HEK293 (cell line): ENCODE results near the gene KDSR.

Source experiments
- CTCF ChIA-PET: fragments of 350-600 bp; formaldehyde crosslinking; extraction: SDS; loops from one replicate; lab custom pipeline; 2021; ENCODE audit warnings: antibody characterized with exemption; lab: Yijun Ruan, JAX
- POLR2A ChIA-PET: fragments of 300-600 bp; formaldehyde crosslinking; extraction: SDS; loops from one replicate; lab custom pipeline; 2020; ENCODE audit warnings: antibody characterized with exemption, inconsistent platforms; lab: Yijun Ruan, JAX
- H3K27ac ChIP-seq: fragments of 200-500 bp; sonication (Bioruptor generic); 2 replicates; pipeline ENCODE4 v1.5.1; 2014; ENCODE audit warnings: low read depth, low read length, control low read depth, inconsistent platforms; ENCODE audit errors: extremely low read depth
- H3K36me3 ChIP-seq, 2 experiments: fragments of 200-500 bp in 1 of 2; sonication (Bioruptor generic) in 1 of 2; 1 replicate in 1 of 2; 2 replicates in 1 of 2; pipeline ENCODE4 v1.5.1; 2014 to 2017; ENCODE audit warnings: inconsistent platforms in 2 of 2, low read length in 2 of 2; ENCODE audit not compliant: control insufficient read depth in 2 of 2, insufficient read depth in 1 of 2
- H3K4me1 ChIP-seq: fragments of 200-500 bp; sonication (Bioruptor generic); 2 replicates; pipeline ENCODE4 v1.5.1; 2014; ENCODE audit warnings: mild to moderate bottlenecking, low read length, inconsistent platforms; ENCODE audit not compliant: control insufficient read depth, insufficient read depth
- H3K4me3 ChIP-seq: 2 replicates; pipeline ENCODE4 v1.5.1; 2011; ENCODE audit warnings: low read depth, mild to moderate bottlenecking, control low read depth, low read length, moderate library complexity
- H3K9me3 ChIP-seq: fragments of 200-500 bp; sonication (Bioruptor generic); 2 replicates; pipeline ENCODE4 v1.5.1; 2014; ENCODE audit warnings: low read depth, low read length, inconsistent platforms; ENCODE audit not compliant: control insufficient read depth, insufficient read depth
- GFI1B ChIP-seq: fragments of 450-650 bp; formaldehyde crosslinking; IDR thresholded peaks from 2 replicates; pipeline ENCODE4 v1.5.1; 2016; ENCODE audit warnings: missing biosample characterization, missing genetic modification characterization
- HOXC10 ChIP-seq: sonication (generic); formaldehyde crosslinking; IDR thresholded peaks from 2 replicates; pipeline ENCODE4 v1.8.1; 2023; ENCODE audit warnings: mild to moderate bottlenecking, missing genetic modification reagents
- HOXD13 ChIP-seq: sonication (generic); formaldehyde crosslinking; IDR thresholded peaks from 2 replicates; pipeline ENCODE4 v1.8.0; 2022; ENCODE audit warnings: missing genetic modification reagents, borderline replicate concordance
- SP7 ChIP-seq: fragments of 450-650 bp; formaldehyde crosslinking; IDR thresholded peaks from 2 replicates; pipeline ENCODE4 v1.5.1; 2016; ENCODE audit warnings: missing biosample characterization, missing genetic modification characterization
- TRIM28 ChIP-seq: IDR thresholded peaks from 2 replicates; pipeline ENCODE4 v1.6.1; 2011; ENCODE audit warnings: low read length, control low read depth, borderline replicate concordance
- WT1 ChIP-seq: fragments of 450-650 bp; formaldehyde crosslinking; IDR thresholded peaks from 2 replicates; pipeline ENCODE4 v1.5.1; 2016; ENCODE audit warnings: missing biosample characterization, missing genetic modification characterization
- YY2 ChIP-seq: fragments of 450-650 bp; formaldehyde crosslinking; IDR thresholded peaks from 2 replicates; pipeline ENCODE4 v1.5.1; 2016; ENCODE audit warnings: missing biosample characterization, missing genetic modification characterization
- ZFP37 ChIP-seq: fragments of 450-650 bp; formaldehyde crosslinking; IDR thresholded peaks from 2 replicates; pipeline ENCODE4 v1.5.1; 2016; ENCODE audit warnings: missing biosample characterization, missing genetic modification characterization
- ZIC2 ChIP-seq: fragments of 450-650 bp; formaldehyde crosslinking; IDR thresholded peaks from 2 replicates; pipeline ENCODE4 v1.5.1; 2016; ENCODE audit warnings: missing biosample characterization, missing genetic modification characterization
- ZNF138 ChIP-seq: fragments of 450-650 bp; formaldehyde crosslinking; IDR thresholded peaks from 2 replicates; pipeline ENCODE4 v1.5.1; 2016; ENCODE audit warnings: missing biosample characterization, missing genetic modification characterization, borderline replicate concordance
- ZNF140 ChIP-seq: fragments of 450-650 bp; formaldehyde crosslinking; IDR thresholded peaks from 2 replicates; pipeline ENCODE4 v1.5.1; 2016; ENCODE audit warnings: missing biosample characterization, missing genetic modification characterization
- ZNF169 ChIP-seq: fragments of 450-650 bp; formaldehyde crosslinking; IDR thresholded peaks from 2 replicates; pipeline ENCODE4 v1.5.1; 2016; ENCODE audit warnings: missing biosample characterization, missing genetic modification characterization
- ZNF184 ChIP-seq: fragments of 450-650 bp; IDR thresholded peaks from 2 replicates; pipeline ENCODE4 v1.5.1; 2018; ENCODE audit warnings: missing biosample characterization, mild to moderate bottlenecking, missing genetic modification characterization
- ZNF221 ChIP-seq: fragments of 450-650 bp; formaldehyde crosslinking; IDR thresholded peaks from 2 replicates; pipeline ENCODE4 v1.5.1; 2017; ENCODE audit warnings: missing biosample characterization, missing genetic modification characterization, borderline replicate concordance
- ZNF335 ChIP-seq: fragments of 450-650 bp; formaldehyde crosslinking; conservative IDR thresholded peaks from 2 replicates; pipeline ENCODE4 v1.5.1; 2016; ENCODE audit warnings: missing biosample characterization, missing genetic modification characterization
- ZNF37A ChIP-seq: fragments of 450-650 bp; IDR thresholded peaks from 2 replicates; pipeline ENCODE4 v1.5.1; 2018; ENCODE audit warnings: missing biosample characterization, missing genetic modification characterization
- ZNF585B ChIP-seq: fragments of 450-650 bp; formaldehyde crosslinking; IDR thresholded peaks from 2 replicates; pipeline ENCODE4 v1.5.1; 2016; ENCODE audit warnings: missing biosample characterization, missing genetic modification characterization
- ZNF596 ChIP-seq: fragments of 450-650 bp; IDR thresholded peaks from 2 replicates; pipeline ENCODE4 v1.5.0; 2018; ENCODE audit warnings: missing biosample characterization, mild to moderate bottlenecking, missing genetic modification characterization, moderate library complexity
- ZNF837 ChIP-seq: fragments of 450-650 bp; formaldehyde crosslinking; IDR thresholded peaks from 2 replicates; pipeline ENCODE4 v1.5.1; 2016; ENCODE audit warnings: missing biosample characterization, missing genetic modification characterization
- TF ChIP-seq, protein P1 (sequence below): fragments of 450-650 bp; formaldehyde crosslinking; IDR thresholded peaks from 2 replicates; pipeline ENCODE4 v1.5.1; 2017; ENCODE audit warnings: missing biosample characterization, missing genetic modification characterization
- TF ChIP-seq, protein P2 (sequence below): fragments of 450-650 bp; formaldehyde crosslinking; IDR thresholded peaks from 2 replicates; pipeline ENCODE4 v1.5.1; 2016; ENCODE audit warnings: missing biosample characterization, missing genetic modification characterization
- TF ChIP-seq, protein P3 (sequence below): fragments of 450-650 bp; formaldehyde crosslinking; IDR thresholded peaks from 2 replicates; pipeline ENCODE4; 2016; ENCODE audit warnings: missing biosample characterization, missing genetic modification characterization
- TF ChIP-seq, protein P4 (sequence below): fragments of 450-650 bp; formaldehyde crosslinking; IDR thresholded peaks from 2 replicates; pipeline ENCODE4 v1.5.1; 2016; ENCODE audit warnings: missing biosample characterization, missing genetic modification characterization

Gene KDSR

DNA sequence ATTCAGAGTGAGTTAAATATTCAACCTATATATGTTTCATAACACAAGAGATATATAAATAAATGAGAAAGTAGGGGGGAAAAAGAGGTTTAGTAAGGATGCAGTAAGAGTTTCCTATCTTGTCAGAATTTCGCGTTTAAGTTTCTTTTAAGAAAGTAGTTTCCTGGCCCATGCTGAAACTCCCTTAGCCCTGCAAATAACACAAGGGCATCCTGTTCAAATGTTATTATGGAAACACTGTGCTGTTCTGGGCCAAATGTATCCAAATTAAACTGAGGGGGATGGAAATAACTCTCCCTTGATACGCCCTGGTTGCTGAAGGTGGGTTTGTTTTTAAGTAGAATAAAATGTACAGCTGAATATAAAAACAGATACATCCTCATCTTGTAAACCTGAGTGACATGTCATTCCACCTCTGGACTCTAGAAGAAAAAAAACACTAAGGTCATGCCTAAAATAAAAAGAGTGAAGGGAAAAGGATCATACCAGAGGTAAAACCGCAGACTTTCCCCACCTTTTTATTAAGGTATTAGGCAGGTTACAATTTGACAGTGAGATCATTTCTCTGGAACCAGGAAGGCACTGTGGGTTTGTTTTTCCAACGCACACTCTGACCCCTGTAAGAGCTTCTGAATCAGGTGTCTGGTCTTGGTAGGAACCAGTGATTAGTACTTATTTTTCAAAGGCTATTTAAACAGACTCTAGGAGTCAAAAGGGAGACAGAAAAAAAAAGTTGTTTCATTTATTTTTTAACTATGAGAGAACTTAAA, 64.2 kb downstream of the KDSR start:
- Histone ChIP-seq H3K4me1 (peaks cover 14% of the 10 kb centered on the region), H3K36me3 (no peaks in the 10 kb centered on the region), H3K27ac (no peak overlapping the region), H3K9me3 (no peaks in the 10 kb centered on the region), H3K4me3 (no peak overlapping the region)
- ChIA-PET POLR2A (no interaction called here), CTCF (interaction anchor here (0.7 to 1.1 kb wide), 2 partner anchors 20 to 41 kb away, joined by 3 read pairs; no protein-coding TSS in a partner anchor)
- TF ChIP-seq SP7 (tag by site-specific recombination) (peak; percentile 46), ZNF221 (tag by site-specific recombination) (no peak), GFI1B (tag by site-specific recombination) (no peak), ZNF585B (no peak), ZNF140 (tag by site-specific recombination) (no peak), YY2 (tag by site-specific recombination) (no peak)
- TF ChIP-seq, protein P1, sequence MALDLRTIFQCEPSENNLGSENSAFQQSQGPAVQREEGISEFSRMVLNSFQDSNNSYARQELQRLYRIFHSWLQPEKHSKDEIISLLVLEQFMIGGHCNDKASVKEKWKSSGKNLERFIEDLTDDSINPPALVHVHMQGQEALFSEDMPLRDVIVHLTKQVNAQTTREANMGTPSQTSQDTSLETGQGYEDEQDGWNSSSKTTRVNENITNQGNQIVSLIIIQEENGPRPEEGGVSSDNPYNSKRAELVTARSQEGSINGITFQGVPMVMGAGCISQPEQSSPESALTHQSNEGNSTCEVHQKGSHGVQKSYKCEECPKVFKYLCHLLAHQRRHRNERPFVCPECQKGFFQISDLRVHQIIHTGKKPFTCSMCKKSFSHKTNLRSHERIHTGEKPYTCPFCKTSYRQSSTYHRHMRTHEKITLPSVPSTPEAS (tag by site-specific recombination), result no peak

DNA sequence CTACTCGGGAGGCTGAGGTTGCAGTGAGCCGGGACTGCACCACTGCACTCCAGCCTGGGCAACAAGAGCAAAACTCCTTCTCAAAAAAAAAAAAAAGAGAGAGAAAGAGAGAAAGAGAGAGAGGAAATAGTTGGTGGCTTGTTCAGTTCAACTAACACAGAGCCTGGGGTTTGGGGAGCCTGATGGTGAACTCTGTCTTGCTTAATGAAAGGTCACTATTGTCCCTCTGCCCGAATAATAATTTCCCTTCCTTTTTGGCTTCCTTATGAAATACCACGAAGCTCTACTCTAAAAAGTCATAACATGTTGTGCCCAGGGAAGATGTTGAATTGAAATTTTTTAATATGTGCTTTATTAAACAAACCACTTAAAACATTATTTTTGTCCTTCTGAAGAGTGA, 64.8 kb downstream of the KDSR start:
- Histone ChIP-seq H3K4me3 (no peak overlapping the region), H3K9me3 (no peaks in the 10 kb centered on the region), H3K4me1 (peaks cover 14% of the 10 kb centered on the region), H3K27ac (no peak overlapping the region), H3K36me3 (no peaks in the 10 kb centered on the region)
- ChIA-PET CTCF (interaction anchor here (0.5 to 1.2 kb wide), 3 partner anchors 16 to 133 kb away, joined by 3 to 4 read pairs (median 4); no protein-coding TSS in a partner anchor), POLR2A (no interaction called here)
- TF ChIP-seq ZNF596 (tag by site-specific recombination) (peak; percentile 32; the same call in 1 of the 2 replicates), SP7 (tag by site-specific recombination) (no peak)

DNA sequence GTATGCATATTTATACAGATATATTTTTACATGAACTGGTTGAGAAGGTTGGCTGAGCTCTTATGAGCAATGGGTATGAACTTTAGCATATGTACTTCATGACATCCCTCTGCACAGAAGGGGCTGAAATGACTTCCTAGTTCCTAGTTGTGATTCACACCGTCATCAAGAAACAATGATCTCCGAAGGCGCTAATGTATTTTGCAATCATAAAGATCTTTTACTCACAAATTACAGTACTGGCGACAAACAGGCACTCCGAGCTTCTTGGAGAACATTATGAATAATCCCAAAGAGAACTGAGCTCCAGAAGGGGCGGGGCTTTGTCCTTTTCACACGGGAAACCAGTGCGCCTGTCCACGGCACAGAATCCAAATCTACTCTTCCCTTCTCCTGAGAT, 65.6 kb downstream of the KDSR start:
- Histone ChIP-seq H3K4me3 (no peak overlapping the region), H3K9me3 (no peaks in the 10 kb centered on the region)
- TF ChIP-seq ZNF184 (tag by site-specific recombination) (no peak), WT1 (tag by site-specific recombination) (no peak), ZNF138 (tag by site-specific recombination) (no peak), ZFP37 (no peak), ZNF169 (no peak), TRIM28 (no peak), ZNF37A (tag by site-specific recombination) (no peak), HOXC10 (CRISPR knock-in tag) (no peak), HOXD13 (no peak), ZIC2 (tag by site-specific recombination) (no peak), ZNF335 (tag by site-specific recombination) (no peak), ZNF837 (tag by site-specific recombination) (no peak)
- TF ChIP-seq, protein P1 (tag by site-specific recombination), result no peak
- TF ChIP-seq, protein P2, sequence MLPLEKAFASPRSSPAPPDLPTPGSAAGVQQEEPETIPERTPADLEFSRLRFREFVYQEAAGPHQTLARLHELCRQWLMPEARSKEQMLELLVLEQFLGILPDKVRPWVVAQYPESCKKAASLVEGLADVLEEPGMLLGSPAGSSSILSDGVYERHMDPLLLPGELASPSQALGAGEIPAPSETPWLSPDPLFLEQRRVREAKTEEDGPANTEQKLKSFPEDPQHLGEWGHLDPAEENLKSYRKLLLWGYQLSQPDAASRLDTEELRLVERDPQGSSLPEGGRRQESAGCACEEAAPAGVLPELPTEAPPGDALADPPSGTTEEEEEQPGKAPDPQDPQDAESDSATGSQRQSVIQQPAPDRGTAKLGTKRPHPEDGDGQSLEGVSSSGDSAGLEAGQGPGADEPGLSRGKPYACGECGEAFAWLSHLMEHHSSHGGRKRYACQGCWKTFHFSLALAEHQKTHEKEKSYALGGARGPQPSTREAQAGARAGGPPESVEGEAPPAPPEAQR (tag by site-specific recombination), result no peak
- TF ChIP-seq, protein P3, sequence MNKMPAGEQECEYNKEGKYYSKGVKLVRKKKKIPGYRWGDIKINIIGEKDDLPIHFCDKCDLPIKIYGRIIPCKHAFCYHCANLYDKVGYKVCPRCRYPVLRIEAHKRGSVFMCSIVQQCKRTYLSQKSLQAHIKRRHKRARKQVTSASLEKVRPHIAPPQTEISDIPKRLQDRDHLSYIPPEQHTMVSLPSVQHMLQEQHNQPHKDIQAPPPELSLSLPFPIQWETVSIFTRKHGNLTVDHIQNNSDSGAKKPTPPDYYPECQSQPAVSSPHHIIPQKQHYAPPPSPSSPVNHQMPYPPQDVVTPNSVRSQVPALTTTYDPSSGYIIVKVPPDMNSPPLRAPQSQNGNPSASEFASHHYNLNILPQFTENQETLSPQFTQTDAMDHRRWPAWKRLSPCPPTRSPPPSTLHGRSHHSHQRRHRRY, result no peak
- TF ChIP-seq, protein P4, sequence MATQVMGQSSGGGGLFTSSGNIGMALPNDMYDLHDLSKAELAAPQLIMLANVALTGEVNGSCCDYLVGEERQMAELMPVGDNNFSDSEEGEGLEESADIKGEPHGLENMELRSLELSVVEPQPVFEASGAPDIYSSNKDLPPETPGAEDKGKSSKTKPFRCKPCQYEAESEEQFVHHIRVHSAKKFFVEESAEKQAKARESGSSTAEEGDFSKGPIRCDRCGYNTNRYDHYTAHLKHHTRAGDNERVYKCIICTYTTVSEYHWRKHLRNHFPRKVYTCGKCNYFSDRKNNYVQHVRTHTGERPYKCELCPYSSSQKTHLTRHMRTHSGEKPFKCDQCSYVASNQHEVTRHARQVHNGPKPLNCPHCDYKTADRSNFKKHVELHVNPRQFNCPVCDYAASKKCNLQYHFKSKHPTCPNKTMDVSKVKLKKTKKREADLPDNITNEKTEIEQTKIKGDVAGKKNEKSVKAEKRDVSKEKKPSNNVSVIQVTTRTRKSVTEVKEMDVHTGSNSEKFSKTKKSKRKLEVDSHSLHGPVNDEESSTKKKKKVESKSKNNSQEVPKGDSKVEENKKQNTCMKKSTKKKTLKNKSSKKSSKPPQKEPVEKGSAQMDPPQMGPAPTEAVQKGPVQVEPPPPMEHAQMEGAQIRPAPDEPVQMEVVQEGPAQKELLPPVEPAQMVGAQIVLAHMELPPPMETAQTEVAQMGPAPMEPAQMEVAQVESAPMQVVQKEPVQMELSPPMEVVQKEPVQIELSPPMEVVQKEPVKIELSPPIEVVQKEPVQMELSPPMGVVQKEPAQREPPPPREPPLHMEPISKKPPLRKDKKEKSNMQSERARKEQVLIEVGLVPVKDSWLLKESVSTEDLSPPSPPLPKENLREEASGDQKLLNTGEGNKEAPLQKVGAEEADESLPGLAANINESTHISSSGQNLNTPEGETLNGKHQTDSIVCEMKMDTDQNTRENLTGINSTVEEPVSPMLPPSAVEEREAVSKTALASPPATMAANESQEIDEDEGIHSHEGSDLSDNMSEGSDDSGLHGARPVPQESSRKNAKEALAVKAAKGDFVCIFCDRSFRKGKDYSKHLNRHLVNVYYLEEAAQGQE (tag by site-specific recombination), result no peak
- TF ChIP-seq, all 188 proteins: peak for 0
- Histone ChIP-seq H3K36me3 (no peaks in the 10 kb centered on the region), H3K27ac (no peak overlapping the region), H3K4me1 (peaks cover 14% of the 10 kb centered on the region)
- ChIA-PET CTCF (interaction anchor here (0.8 to 1.2 kb wide), 2 partner anchors 17 to 138 kb away, joined by 3 to 4 read pairs; no protein-coding TSS in a partner anchor), POLR2A (no interaction called here)
